GM04504 (cell line): ENCODE data around the gene ZNF780B.
"Not testable (repeated sequence)": the region's sequence is repeated elsewhere in the genome, so short reads cannot be mapped to it uniquely, and the experiment has no call there.

Experiments used
- DNase-seq: peaks from one replicate; pipeline ENCODE4 v3.0.0-alpha.2; 2012; ENCODE audit warnings: low read depth

ZNF780B gene

GRCh38 chr19:40055832-40056504 is at the start of gene ZNF780B:
Gene ZNF780B (minus strand): TSS chr19:40056231. CDS start chr19:40050332, 5,899 bp downstream.
- DNase-seq: peak; percentile 15

DNA sequence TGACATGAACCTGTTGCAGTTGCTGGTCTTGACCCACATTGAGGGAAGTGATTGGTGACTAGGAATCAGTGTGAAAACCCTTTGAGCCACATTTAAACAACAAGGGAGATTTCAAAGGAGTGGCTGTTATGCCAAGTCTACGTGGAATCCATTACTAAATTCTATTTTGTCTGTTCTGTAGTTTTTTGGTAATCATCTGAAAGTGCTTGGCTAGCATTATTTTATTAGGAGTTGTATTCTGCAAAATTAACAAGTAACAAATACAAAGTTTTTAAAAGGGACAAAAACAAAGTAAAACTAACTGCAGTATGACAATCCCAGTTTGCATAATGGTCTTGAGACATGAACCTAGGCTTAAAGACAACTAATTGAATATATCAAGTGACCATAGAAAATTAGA is 48.7 kb upstream of the ZNF780B start:
- no peak for DNase-seq

DNA sequence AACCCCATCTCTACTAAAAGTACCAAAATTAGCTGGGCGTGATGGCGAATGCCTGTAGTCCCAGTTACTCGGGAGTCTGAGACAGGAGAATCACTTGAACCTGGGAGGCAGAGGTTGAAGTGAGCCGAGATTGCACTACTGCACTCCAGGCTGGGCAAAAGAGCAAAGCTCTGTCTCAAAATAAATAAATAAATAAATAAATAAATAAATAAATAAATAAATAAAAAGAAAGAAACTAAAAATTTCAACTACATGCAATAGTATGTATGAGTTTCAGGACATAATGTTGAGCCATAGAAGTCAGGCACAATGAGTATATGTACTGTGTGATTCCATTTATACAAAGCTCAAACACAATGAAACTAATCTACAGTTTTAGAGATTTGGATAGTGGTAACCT is 47.6 kb upstream of the ZNF780B start:
- no peak for DNase-seq

GRCh38 chr19:40101813-40102212 is 45.8 kb upstream of the ZNF780B start:
- no peak for DNase-seq

GRCh38 chr19:40093416-40093815 is 37.4 kb upstream of the ZNF780B start:
- no peak for DNase-seq

- DNase-seq: no peak
Observed at GRCh38 chr19:40091205-40092129, 35.4 kb upstream of the ZNF780B start.

GRCh38 chr19:40090241-40091204 is 34.5 kb upstream of the ZNF780B start, which contains the start of gene ZNF780A:
Gene ZNF780A (minus strand): TSS chr19:40090943. CDS start chr19:40084753, 6,190 bp downstream.
- peak; percentile 22 for DNase-seq

DNA sequence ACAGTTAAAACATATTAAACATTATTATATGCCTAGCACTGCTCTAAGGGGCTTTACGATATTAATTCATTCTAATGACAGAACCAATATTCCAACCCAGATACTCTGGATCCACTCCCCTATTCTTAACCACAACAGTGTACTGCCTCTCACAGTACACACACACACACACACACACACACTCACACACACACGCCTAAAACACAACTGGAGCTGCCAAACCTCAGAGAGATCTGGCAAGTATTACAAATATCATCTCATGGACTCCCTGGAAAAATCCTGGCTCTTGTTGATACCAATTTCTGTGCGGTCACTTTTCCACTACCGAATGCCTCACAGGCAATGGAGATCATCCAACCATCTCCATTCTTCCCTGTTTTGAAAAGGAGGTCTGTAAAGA is 33.4 kb upstream of the ZNF780B start:
- peak; percentile 9 for DNase-seq

DNA sequence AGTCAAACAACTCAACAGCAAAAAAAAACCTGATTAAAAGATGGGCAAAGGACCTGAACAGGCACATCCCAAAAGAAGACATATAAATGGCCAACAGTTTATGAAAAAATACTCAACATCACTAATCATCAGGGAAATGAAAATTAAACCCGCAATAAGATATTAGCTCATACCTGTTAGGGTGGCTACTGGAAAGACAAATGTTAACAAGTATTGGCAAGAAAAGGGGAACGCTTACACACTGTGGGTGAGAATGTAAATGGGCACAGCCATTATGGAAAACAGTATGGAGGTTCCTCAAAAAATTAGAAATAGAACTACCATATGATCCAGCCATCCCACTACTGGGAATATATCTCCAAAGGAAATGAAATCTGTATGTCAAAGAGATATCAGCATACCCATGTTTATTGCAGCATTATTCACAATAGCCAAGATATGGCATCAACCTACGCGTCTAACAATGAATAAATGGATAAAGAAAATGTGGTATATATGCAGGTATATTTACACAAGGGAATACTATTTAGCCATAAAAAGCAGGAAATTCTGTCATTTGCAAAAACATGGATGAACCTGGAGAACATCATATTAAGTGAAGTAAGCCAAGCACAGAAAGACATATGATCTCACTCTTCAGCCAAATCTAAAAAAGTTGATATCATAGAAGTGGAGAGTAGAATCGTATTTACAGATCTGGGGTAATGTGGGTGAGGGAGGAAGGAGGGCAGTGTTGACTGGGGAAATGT is 32.4 kb upstream of the ZNF780B start:
- DNase-seq: no peak

- DNase-seq: no peak
Observed at GRCh38 chr19:40084948-40085347, 28.9 kb upstream of the ZNF780B start.

DNA sequence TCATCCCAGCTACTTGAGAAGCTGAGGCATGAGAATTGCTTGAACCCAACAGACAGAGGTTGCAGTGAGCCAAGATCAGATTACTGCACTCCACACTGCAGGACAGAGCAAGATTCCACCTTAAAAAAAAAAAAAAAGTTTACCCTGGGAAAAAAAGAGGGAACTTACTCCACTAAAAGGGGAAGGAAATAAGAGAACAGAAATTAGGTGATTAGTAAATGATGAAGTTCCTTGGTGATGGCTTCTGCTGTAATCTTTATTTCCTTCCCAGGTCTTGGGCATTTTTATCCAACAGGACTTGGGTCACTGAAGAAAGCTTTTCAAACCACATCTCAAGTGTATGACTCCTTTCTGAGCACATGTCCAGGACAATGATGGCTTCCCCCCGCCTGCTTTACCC is 25.4 kb upstream of the ZNF780B start:
- no peak for DNase-seq

DNA sequence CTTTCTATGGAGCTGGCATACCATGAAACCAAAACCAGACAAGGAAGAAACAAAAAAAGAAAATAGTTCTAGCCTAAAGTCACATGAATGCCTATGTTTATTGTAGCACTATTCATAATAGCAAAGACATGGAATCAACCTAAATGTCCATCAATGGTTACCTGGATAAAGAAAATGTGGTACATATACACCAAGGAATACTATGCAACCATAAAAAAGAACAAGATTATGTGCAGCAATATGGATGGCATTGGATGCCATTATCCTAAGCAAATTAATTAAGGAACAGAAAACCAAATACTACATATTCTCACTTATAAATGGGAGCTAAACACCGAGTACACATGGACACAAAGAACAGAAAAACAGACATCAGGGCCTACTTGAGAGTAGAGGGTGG is 24.3 kb upstream of the ZNF780B start:
- DNase-seq: no peak

DNA sequence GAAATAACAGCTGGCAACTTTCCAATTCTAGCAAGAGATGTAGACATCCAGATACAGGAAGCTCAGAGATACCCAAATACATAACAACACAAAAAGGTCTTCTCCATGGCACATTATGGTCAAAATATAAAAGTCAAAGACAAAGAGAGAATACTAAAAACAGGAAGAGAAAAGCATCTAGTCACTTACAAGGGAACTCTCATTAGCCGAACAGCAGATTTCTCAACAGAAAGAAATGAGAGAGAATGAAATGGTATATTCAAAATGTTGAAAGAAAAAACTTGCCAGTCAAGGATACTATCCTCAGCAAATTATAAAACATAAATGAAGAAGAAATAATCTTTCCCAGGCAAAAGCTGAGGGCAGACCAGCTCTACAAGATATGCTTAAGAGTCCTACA is 22.3 kb upstream of the ZNF780B start:
- DNase-seq: no peak

- no peak for DNase-seq
Observed at GRCh38 chr19:40070058-40070457, 14.0 kb upstream of the ZNF780B start.

- DNase-seq: no peak
Observed at GRCh38 chr19:40059624-40060023, 3.6 kb upstream of the ZNF780B start.

GRCh38 chr19:40057166-40057565 is 1.1 kb upstream of the ZNF780B start:
- no peak for DNase-seq

DNA sequence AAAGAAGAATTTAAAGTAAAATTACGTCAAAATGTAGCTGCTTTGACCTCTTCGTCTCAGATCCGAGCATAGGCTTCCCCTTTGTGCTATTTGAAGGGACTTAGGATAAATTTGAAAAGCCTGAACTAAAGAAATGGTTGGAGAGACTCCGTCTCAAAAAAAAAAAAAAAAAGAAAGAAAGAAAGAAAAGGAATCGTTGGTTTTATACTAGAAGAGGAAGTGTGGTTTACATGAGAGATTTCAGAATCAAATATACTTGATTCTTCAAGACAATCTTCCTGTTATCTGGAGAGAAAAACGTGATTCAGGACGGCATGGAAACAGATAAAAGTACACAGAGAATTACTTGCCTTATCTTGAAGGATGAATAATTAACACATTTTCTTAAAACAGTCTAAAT is 474 bp upstream of the ZNF780B start:
- DNase-seq: no peak

DNA sequence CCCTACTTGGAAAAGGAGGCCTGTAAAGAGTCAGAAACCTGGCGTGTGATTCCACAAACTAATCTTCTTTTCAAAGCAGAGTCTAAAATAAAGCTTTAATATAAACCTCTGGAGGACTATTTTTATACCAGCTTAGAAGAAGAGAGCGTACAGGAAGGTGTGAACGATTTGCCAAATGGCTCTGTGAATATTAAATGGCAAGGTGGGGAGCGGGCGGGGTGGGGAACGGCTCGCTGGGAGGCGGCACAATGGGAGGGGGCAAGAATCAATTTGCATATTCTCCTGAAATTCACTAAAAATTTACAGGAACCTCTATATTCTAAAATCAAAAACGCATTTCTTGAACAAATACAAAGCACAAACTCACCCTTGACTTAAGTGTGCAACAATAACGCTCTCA is 982 bp downstream of the ZNF780B start:
- DNase-seq: no peak

DNA sequence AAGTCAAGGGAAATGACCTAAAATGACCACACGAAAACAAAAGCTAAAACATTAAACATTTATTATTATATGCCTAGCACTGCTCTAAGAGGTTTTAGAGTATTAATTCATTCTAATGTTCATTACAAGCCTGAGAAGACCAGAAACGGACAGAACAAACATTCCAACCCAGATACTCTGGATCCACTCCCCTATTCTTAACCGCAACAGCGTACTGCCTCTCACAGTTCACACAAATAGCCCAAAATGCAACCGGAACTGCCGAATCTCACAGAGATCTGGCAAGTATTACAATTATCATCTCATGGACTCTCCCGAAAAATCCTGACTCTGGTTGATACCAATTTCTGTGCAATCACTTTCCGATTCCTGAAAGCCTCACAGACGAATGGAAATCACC is 1.4 kb downstream of the ZNF780B start:
- DNase-seq: no peak

DNA sequence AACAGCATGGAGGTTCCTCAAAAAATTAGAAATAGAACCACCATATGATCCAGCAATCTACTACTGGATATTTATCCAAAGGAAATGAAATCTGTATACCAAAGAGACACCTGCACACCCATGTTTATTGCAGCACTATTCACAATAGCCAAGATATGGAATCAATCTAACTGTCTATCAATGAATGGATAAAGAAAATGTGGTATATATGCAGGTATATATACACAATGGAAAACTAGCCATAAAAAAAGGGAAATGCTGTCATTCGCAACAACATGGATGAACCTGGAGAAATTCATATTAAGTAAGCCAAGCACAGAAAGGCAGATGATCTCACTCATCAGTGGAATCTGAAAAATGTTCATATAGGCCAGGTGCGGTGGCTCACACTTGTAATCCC is 2.5 kb downstream of the ZNF780B start:
- no peak for DNase-seq

DNA sequence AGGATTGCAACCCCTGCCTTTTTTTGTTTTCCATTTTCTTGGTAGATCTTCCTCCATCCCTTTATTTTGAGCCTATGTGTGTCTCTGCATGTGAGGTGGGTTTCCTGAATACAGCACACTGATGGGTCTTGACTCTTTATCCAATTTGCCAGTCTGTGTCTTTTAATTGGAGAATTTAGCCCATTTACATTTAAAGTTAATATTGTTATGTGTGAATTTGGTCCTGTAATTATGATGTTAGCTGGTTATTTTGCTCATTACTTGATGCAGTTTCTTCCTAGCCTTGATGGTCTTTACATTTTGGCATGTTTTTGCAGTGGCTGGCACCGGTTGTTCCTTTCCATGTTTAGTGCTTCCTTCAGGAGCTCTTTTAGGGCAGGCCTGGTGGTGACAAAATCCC is 14.3 kb downstream of the ZNF780B start:
- DNase-seq: not testable (repeated sequence)
